ENCODE data around the gene CPEB3. TPM values are rescaled to one million over a fixed set of nuclear protein-coding genes. Genes with fewer than 3 reads are reported as not detected.

CPEB3 gene
- total RNA-seq, 2 experiments from 2014 or later, result 0.66 to 3.2 TPM

GRCh38 chr10:92291616-92291865, 663 bp upstream of the CPEB3 start:
- Histone ChIP-seq H3K79me2 (ENCODE audit: insufficient read depth, low read depth, low read length) (peaks cover 47% of the 10 kb centered on the region), H3K4me3 (ENCODE audit: low read depth, low read length, poor library complexity, severe bottlenecking) (peak overlapping the region; percentile 100), H4K20me1 (ENCODE audit: insufficient read depth, low read length) (peaks cover 9% of the 10 kb centered on the region; the same call in 1 of the 2 replicates), H3K4me2 (ENCODE audit: low read length) (peak overlapping the region; percentile 62), H3K36me3 (ENCODE audit: insufficient read depth, low read length) (peaks cover 22% of the 10 kb centered on the region), H3K27ac (ENCODE audit: low read depth, low read length, poor library complexity, severe bottlenecking) (peak overlapping the region; percentile 38), H3K9me2 (ENCODE audit: insufficient read depth, low read length) (no peaks in the 10 kb centered on the region), H2AFZ (ENCODE audit: low read length) (peak overlapping the region; percentile 70; the same call in 1 of the 2 replicates), H3K9me3 (ENCODE audit: low read length) (no peaks in the 10 kb centered on the region), H3K4me1 (ENCODE audit: insufficient read depth, low read length, poor library complexity, severe bottlenecking) (peaks cover 17% of the 10 kb centered on the region)
- no TSS peak for BruUV-seq (replicated peaks)
- peak; percentile 44 for DNase-seq (ENCODE audit: low spot score)
- TF ChIP-seq EZH2phosphoT487 (IDR thresholded peaks at IDR 0.05; ENCODE audit: borderline replicate concordance, low read depth, low read length) (no peak), CTCF (conservative IDR thresholded peaks at IDR 0.05; ENCODE audit: low read length) (no peak)
- ChIA-PET POLR2A (interaction anchor here (0.7 to 1.8 kb wide), 7 partner anchors 7 to 204 kb away, joined by 3 to 13 read pairs (median 6); no protein-coding TSS in a partner anchor), CTCF (ENCODE audit: unreplicated experiment) (interaction anchor here (0.6 to 2.4 kb wide), 4 partner anchors 144 to 217 kb away, joined by 3 to 8 read pairs (median 4); no protein-coding TSS in a partner anchor)
- intact Hi-C loops (cut with micrococcal nuclease; ENCODE audit: unreplicated experiment), result loop anchor here (1.0 to 5.0 kb wide), 5 partner anchors 51 to 281 kb away; partner anchors contain the start of gene IDE

GRCh38 chr10:92290076-92290836, 622 bp downstream of the CPEB3 start:
- no TSS peak for BruUV-seq (replicated peaks)
- peaks cover 37% of the 10 kb centered on the region for H3K79me2 ChIP-seq (ENCODE audit: insufficient read depth, low read depth, low read length)

More at GRCh38 chr10:92290076-92290836, 622 bp downstream of the CPEB3 start:
- ChIA-PET CTCF (ENCODE audit: unreplicated experiment) (interaction anchor here (0.6 to 1.0 kb wide), 2 partner anchors 11 to 216 kb away, joined by 3 to 4 read pairs; no protein-coding TSS in a partner anchor), POLR2A (interaction anchor here (0.6 to 1.8 kb wide), 14 partner anchors 9 to 1377 kb away, joined by 3 to 13 read pairs (median 4); partner anchors contain the start of gene BTAF1)
- H3K9me2 ChIP-seq (ENCODE audit: insufficient read depth, low read length), result no peaks in the 10 kb centered on the region
- H3K9me3 ChIP-seq (ENCODE audit: low read length), result no peaks in the 10 kb centered on the region
- H3K36me3 ChIP-seq (ENCODE audit: insufficient read depth, low read length), result peaks cover 19% of the 10 kb centered on the region
- H3K27ac ChIP-seq (ENCODE audit: low read depth, low read length, poor library complexity, severe bottlenecking), result no peak overlapping the region
- peak overlapping the region; percentile 78 for H3K4me2 ChIP-seq (ENCODE audit: low read length)
- peaks cover 10% of the 10 kb centered on the region for H3K4me1 ChIP-seq (ENCODE audit: insufficient read depth, low read length, poor library complexity, severe bottlenecking)
- H2AFZ ChIP-seq (ENCODE audit: low read length), result peak overlapping the region; percentile 80
- peak overlapping the region; percentile 100 for H3K4me3 ChIP-seq (ENCODE audit: low read depth, low read length, poor library complexity, severe bottlenecking)
- peaks cover 9% of the 10 kb centered on the region; the same call in 1 of the 2 replicates for H4K20me1 ChIP-seq (ENCODE audit: insufficient read depth, low read length)
- no peak for TF ChIP-seq CTCF (conservative IDR thresholded peaks at IDR 0.05; ENCODE audit: low read length)
- TF ChIP-seq EZH2phosphoT487 (IDR thresholded peaks at IDR 0.05; ENCODE audit: borderline replicate concordance, low read depth, low read length), result no peak
- peak; percentile 16 for DNase-seq (ENCODE audit: low spot score)
- intact Hi-C loops (cut with micrococcal nuclease; ENCODE audit: unreplicated experiment), result loop anchor here (5.0 kb wide), 2 partner anchors 108 to 282 kb away; partner anchors contain the start of gene IDE
